SK-N-SH (cell line): ENCODE results near the gene LRRC56.

Experiments used
- CTCF ChIP-seq: fragments of 200-600 bp; sonication (generic); IDR thresholded peaks from 2 replicates; pipeline ENCODE4 v1.6.1; 2017; ENCODE audit warnings: antibody characterized with exemption, mild to moderate bottlenecking, moderate library complexity
- ELF1 ChIP-seq: IDR thresholded peaks from 2 replicates; pipeline ENCODE4 v1.4.0; 2012
- EP300 ChIP-seq, 2 experiments: IDR thresholded peaks; 2 replicates each; pipeline versions ENCODE4 v1.4.0 to v1.6.1; 2012; ENCODE audit warnings: borderline replicate concordance in 1 of 2, low read depth in 1 of 2, low read length in 1 of 2
- MAX ChIP-seq: IDR thresholded peaks from 2 replicates; pipeline ENCODE4 v1.4.0; 2012; ENCODE audit warnings: low read depth
- POLR2AphosphoS5 ChIP-seq: IDR thresholded peaks from 2 replicates; pipeline ENCODE4 v1.6.1; 2012; ENCODE audit warnings: low read depth, low read length
- TAF1 ChIP-seq: IDR thresholded peaks from 2 replicates; pipeline ENCODE4 v1.6.1; 2012; ENCODE audit warnings: low read depth, mild to moderate bottlenecking, low read length, moderate library complexity, borderline replicate concordance

GRCh38 chr11:598005-598680 is 60.8 kb downstream of the LRRC56 start:
- TF ChIP-seq POLR2AphosphoS5 (no peak), EP300 (IDR thresholded peaks at IDR 0.05; ENCODE audit: borderline replicate concordance in 1 of 2, low read depth in 1 of 2, low read length in 1 of 2) (no peak), CTCF (no peak), TAF1 (no peak), ELF1 (no peak), MAX (no peak)
